Left lung (tissue), 10 donors: ENCODE data around the gene DUSP18. TPM values are rescaled to one million over a fixed set of nuclear protein-coding genes. Genes with fewer than 3 reads are reported as not detected.
"Not testable (repeated sequence)": the region's sequence is repeated elsewhere in the genome, so short reads cannot be mapped to it uniquely, and the experiment has no call there.

ENCODE experiments used
- ATAC-seq: fragments of 200-7000 bp; cut with Tn5 transposase; one replicate; pipeline ENCODE4 v1.9.1; 2020; ENCODE audit warnings: moderate library complexity
- DNase-seq, 4 donors: peaks; one replicate each; pipeline ENCODE4 v3.0.0-alpha.2; 2013 to 2020
- H3K27ac ChIP-seq, 2 donors: fragments of 200-600 bp; sonication (generic) in 1 of 2; one replicate each; pipeline versions ENCODE4 v1.5.0 to v1.8.0; 2020 to 2021
- H3K27me3 ChIP-seq, 2 donors: fragments of 200-600 bp; sonication (generic) in 1 of 2; one replicate each; pipeline versions ENCODE4 v1.5.0 to v1.8.0; 2020 to 2021
- H3K36me3 ChIP-seq, 2 donors: fragments of 200-600 bp; sonication (generic) in 1 of 2; one replicate each; pipeline versions ENCODE4 v1.5.0 to v1.8.0; 2020 to 2021
- H3K4me1 ChIP-seq, 2 donors: fragments of 200-600 bp; one replicate each; pipeline ENCODE4 v1.8.0; 2021
- H3K4me3 ChIP-seq, 2 donors: fragments of 200-600 bp; sonication (generic) in 1 of 2; one replicate each; pipeline versions ENCODE4 v1.5.0 to v1.8.0; 2020 to 2021; ENCODE audit warnings: mild to moderate bottlenecking in 1 of 2
- H3K9me3 ChIP-seq, 2 donors: fragments of 200-600 bp; sonication (generic) in 1 of 2; one replicate each; pipeline versions ENCODE4 v1.5.0 to v1.8.0; 2020 to 2021
- CTCF ChIP-seq, 2 donors: fragments of 200-600 bp; sonication (generic) in 1 of 2; IDR thresholded peaks; one replicate each; pipeline versions ENCODE4 v1.5.0 to v1.8.0; 2021; ENCODE audit warnings: antibody characterized with exemption in 2 of 2
- intact Hi-C, 2 donors: fragments of 100-400 bp; cut with DNase I; formaldehyde crosslinking; loops; one replicate each; pipeline versions ENCODE4 v1.11.2 to v1.14.2; 2022
- polyA plus RNA-seq, 6 donors: library from polyadenylated mRNA; unstranded; fragments of 120-200 nt; gene quantifications; one replicate each; pipeline ENCODE4 v1.2.1, GENCODE V29; 2013; ENCODE audit not compliant: insufficient read length in 6 of 6
- total RNA-seq, 2 donors: library from RNA; stranded (reverse); fragmentation: NEBNext Ultra II Directional; extraction: Animal tissue kit (Norgen Biotek cat#: 25700); gene quantifications; one replicate each; pipeline ENCODE4 v1.2.1, GENCODE V29; 2021
- donor health status: DM: no; HTN: yes; CAD: no.
- donor health status: DM: no; HTN: no; CAD: no.

DUSP18 gene
- total and polyA plus RNA-seq, 8 donors = 10.0 to 23.9 (median 13.1) TPM

- DNase-seq (no peak), ATAC-seq (no peak)
- Histone ChIP-seq H3K27ac (no peak overlapping the region), H3K9me3 (no peaks in the 10 kb centered on the region), H3K4me3 (no peak overlapping the region), H3K36me3 (no peaks in the 10 kb centered on the region), H3K27me3 (peaks cover 0 to 15% of the 10 kb centered on the region in 2 donors), H3K4me1 (peaks cover 0 to 7% of the 10 kb centered on the region in 2 donors)
- intact Hi-C loops = no loop called here
- no peak for TF ChIP-seq CTCF (IDR thresholded peaks at IDR 0.05)
Measured at GRCh38 chr22:30689622-30690021, 21.9 kb upstream of the DUSP18 start.

DNA sequence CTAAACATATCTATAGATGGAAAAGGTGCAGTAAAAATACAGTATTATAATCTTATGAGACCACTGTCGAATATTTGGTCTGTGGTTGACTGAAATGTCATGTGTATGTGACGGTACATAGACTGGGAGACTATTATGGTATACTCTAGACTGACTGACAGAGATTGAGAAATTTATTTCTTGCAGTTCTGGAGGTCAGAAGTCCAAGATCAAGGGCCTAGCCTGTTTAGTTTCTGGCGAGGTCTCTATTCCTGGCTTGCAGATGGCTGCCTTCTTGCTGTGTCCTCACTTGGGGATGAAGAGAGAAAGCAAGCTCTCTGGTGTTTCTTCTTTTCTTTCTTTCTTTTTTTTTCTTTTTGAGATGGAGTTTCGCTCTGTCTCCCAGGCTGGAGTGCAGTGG, 19.7 kb upstream of the DUSP18 start:
- no peak for ATAC-seq
- intact Hi-C loops = no loop called here
- Histone ChIP-seq H3K9me3 (no peaks in the 10 kb centered on the region), H3K27ac (no peak overlapping the region), H3K27me3 (no peaks in the 10 kb centered on the region), H3K4me1 (no peaks in the 10 kb centered on the region), H3K4me3 (no peak overlapping the region), H3K36me3 (no peaks in the 10 kb centered on the region)
- no peak for DNase-seq
- no peak for TF ChIP-seq CTCF (IDR thresholded peaks at IDR 0.05)

GRCh38 chr22:30685178-30685577, 17.5 kb upstream of the DUSP18 start:
- DNase-seq (no peak), ATAC-seq (no peak)
- intact Hi-C loops = no loop called here
- H3K4me3 ChIP-seq = no peak overlapping the region
- H3K9me3 ChIP-seq = no peaks in the 10 kb centered on the region
- H3K27ac ChIP-seq = no peak overlapping the region
- H3K4me1 ChIP-seq = peaks cover 0 to 2% of the 10 kb centered on the region in 2 donors
- H3K36me3 ChIP-seq = no peaks in the 10 kb centered on the region
- no peaks in the 10 kb centered on the region for H3K27me3 ChIP-seq
- no peak for TF ChIP-seq CTCF (IDR thresholded peaks at IDR 0.05)

DNA sequence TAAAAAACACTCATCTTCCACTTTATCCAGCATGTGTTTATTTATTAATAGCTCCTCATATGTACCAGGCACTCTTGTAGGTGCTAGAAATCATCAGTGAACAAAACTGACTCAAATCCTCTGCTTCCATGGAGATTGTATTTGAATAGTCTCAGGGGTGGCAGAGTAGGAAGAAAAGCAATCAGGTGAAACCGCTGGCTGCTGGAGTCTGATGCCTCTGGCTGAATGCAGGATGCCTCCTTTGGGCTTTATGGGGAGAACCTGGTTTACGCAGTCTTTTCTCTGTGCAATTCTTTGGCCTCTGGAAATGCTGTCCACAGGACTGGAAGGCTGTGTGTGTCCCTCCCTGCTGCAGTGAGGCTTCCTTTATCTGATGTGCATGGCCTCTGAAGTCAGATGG, 14.2 kb upstream of the DUSP18 start:
- Histone ChIP-seq H3K4me1 (peaks cover 0 to 2% of the 10 kb centered on the region in 2 donors), H3K4me3 (no peak overlapping the region), H3K9me3 (no peaks in the 10 kb centered on the region), H3K27ac (no peak overlapping the region), H3K27me3 (peaks cover 0 to 3% of the 10 kb centered on the region in 2 donors), H3K36me3 (no peaks in the 10 kb centered on the region)
- intact Hi-C loops = no loop called here
- DNase-seq (no peak), ATAC-seq (no peak)
- TF ChIP-seq CTCF (IDR thresholded peaks at IDR 0.05) = no peak

GRCh38 chr22:30680991-30681770, 13.5 kb upstream of the DUSP18 start:
- ATAC-seq (no peak), DNase-seq (no peak)
- peaks cover 0 to 6% of the 10 kb centered on the region in 2 donors for H3K27me3 ChIP-seq
- no peak overlapping the region for H3K4me3 ChIP-seq
- no peaks in the 10 kb centered on the region for H3K36me3 ChIP-seq
- TF ChIP-seq CTCF (IDR thresholded peaks at IDR 0.05) = no peak
- intact Hi-C loops = no loop called here
- H3K27ac ChIP-seq = no peak overlapping the region
- no peaks in the 10 kb centered on the region for H3K9me3 ChIP-seq
- peaks cover 0 to 2% of the 10 kb centered on the region in 2 donors for H3K4me1 ChIP-seq

- DNase-seq, ATAC-seq, H3K9me3 ChIP-seq, intact Hi-C loops, H3K4me1 ChIP-seq, H3K36me3 ChIP-seq, H3K27ac ChIP-seq, H3K4me3 ChIP-seq, H3K27me3 ChIP-seq: not testable (repeated sequence)
Measured at GRCh38 chr22:30679895-30680690, 12.4 kb upstream of the DUSP18 start.

DNA sequence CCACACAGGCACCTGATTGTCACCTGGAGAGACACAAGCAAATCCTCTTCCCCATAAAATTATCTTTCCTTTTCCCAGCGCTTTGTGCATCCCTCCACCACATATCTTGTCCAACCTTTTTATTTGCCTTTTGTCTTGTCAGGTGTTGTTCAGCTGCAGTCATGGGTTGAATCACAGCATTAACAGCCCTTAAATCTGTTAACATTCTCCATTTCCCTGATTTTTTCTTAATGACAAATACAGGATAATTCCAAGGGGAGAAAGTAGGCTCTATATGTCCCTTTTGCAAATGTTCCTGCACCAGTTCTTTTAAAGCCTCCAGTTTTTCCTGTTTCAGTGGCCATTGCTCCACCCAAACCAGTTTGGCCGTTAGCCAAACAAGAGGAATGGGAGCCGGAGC, 8.9 kb upstream of the DUSP18 start:
- H3K27me3 ChIP-seq, ATAC-seq, H3K9me3 ChIP-seq, H3K36me3 ChIP-seq, DNase-seq, H3K4me1 ChIP-seq, intact Hi-C loops, H3K27ac ChIP-seq, H3K4me3 ChIP-seq: not testable (repeated sequence)
